ENCODE results near the gene SPSB1. TPM values are rescaled to one million over a fixed set of nuclear protein-coding genes. Genes with fewer than 3 reads are reported as not detected.

The SPSB1 gene
- total and polyA plus RNA-seq, 8 donors, result 2.3 to 28.7 (median 14.9) TPM

- Histone ChIP-seq H3K36me3 (peaks cover 0 to 6% (median 0%) of the 10 kb centered on the region in 4 donors), H3K9me3 (no peaks in the 10 kb centered on the region), H3K4me3 (no peak overlapping the region), H3K27me3 (no peaks in the 10 kb centered on the region), H3K27ac (peak overlapping the region in 4 of 5 donors; percentile 84 to 89 (median 86)), H3K4me1 (peaks cover 52 to 89% (median 66%) of the 10 kb centered on the region in 4 donors)
- no peak for DNase-seq
- intact Hi-C loops (cut with DNase I; ENCODE audit: low total_unique reads), result no loop called here
- 80 to 88% (median 87%) methylated on average over 7 of the region's 7 CpGs for whole genome bisulfite sequencing, 5 donors
- TF ChIP-seq EP300 (IDR thresholded peaks at IDR 0.05), result no peak
- TF ChIP-seq POLR2A (IDR thresholded peaks at IDR 0.05), result no peak
- TF ChIP-seq CTCF (IDR thresholded peaks at IDR 0.05), result no peak
- no peak for TF ChIP-seq POLR2AphosphoS5 (IDR thresholded peaks at IDR 0.05)
Measured at GRCh38 chr1:9374748-9375341, 82.2 kb downstream of the SPSB1 start.

DNA sequence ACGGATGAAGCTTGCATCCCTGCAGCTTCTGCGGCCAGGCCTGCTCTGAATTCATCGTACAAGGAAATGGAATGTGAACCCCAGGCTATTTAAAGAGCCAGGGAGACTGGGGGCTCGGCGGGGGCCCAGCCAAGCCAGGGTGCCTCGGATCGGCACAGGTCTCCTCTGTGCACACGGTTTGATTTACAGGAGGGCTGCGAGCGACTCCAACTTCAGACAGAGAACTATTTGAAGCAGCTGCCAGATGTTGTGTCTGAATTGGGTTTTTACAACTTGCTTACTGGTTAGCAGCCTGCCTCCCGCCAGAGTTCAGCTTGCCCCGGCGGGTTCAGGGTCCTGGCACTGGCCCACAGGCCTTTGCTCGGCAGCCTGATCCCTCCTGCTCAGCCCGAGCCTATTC, 83.2 kb downstream of the SPSB1 start:
- Histone ChIP-seq H3K4me1 (peaks cover 51 to 80% (median 62%) of the 10 kb centered on the region in 4 donors), H3K4me3 (no peak overlapping the region), H3K36me3 (no peaks in the 10 kb centered on the region), H3K27me3 (no peaks in the 10 kb centered on the region), H3K27ac (peak overlapping the region; percentile 37 to 89 (median 85)), H3K9me3 (no peaks in the 10 kb centered on the region)
- TF ChIP-seq POLR2AphosphoS5 (IDR thresholded peaks at IDR 0.05) (no peak), POLR2A (IDR thresholded peaks at IDR 0.05) (no peak), CTCF (IDR thresholded peaks at IDR 0.05) (no peak), EP300 (IDR thresholded peaks at IDR 0.05) (no peak)
- intact Hi-C loops (cut with DNase I; ENCODE audit: low total_unique reads), result no loop called here
- WGBS, 5 donors, result 47 to 83% (median 74%) methylated on average over 15 of the region's 15 CpGs
- DNase-seq, result no peak

- DNase-seq, result no peak
- no peaks in the 10 kb centered on the region for H3K36me3 ChIP-seq
- peaks cover 46 to 75% (median 57%) of the 10 kb centered on the region in 4 donors for H3K4me1 ChIP-seq
- H3K4me3 ChIP-seq, result no peak overlapping the region
- no peaks in the 10 kb centered on the region for H3K27me3 ChIP-seq
- WGBS, 5 donors, result 73 to 78% (median 76%) methylated on average over 3 to 5 of the region's 5 CpGs
- intact Hi-C loops (cut with DNase I; ENCODE audit: low total_unique reads), result no loop called here
- no peaks in the 10 kb centered on the region for H3K9me3 ChIP-seq
- peak overlapping the region; percentile 37 to 89 (median 85) for H3K27ac ChIP-seq
- TF ChIP-seq CTCF (IDR thresholded peaks at IDR 0.05) (no peak), POLR2AphosphoS5 (IDR thresholded peaks at IDR 0.05) (no peak), POLR2A (IDR thresholded peaks at IDR 0.05) (no peak), EP300 (IDR thresholded peaks at IDR 0.05) (no peak)
Measured at GRCh38 chr1:9376430-9376829, 83.7 kb downstream of the SPSB1 start.

DNA sequence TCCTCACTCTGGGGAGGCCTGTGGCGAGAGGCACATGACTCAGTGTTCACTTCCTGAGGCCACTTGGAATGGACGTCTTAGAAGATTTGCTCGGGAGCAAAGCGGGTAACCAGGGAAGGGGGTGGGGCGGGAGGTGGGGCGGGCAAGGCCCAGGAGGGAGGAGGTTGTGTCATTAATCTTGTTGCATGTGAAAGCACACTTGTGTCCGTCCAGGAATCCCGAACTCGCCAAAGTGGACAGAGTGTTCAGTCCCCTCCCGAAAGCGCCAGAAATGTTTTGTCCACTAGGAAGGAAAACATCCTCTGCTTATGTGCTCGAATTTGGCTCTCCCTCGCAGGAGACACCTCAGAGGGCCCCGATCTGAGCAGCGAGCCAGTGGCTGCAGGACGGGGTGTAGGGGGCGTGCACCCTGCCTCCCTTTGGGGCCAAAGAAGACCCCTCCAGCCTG, 84.2 kb downstream of the SPSB1 start:
- H3K4me1 ChIP-seq, result peaks cover 41 to 71% (median 52%) of the 10 kb centered on the region in 4 donors
- peak in 1 of 2 donors; percentile 51 for DNase-seq
- intact Hi-C loops (cut with DNase I; ENCODE audit: low total_unique reads), result no loop called here

More for the DNA sequence above, 84.2 kb downstream of the SPSB1 start:
- TF ChIP-seq EP300 (IDR thresholded peaks at IDR 0.05) (peak; percentile 96), POLR2AphosphoS5 (IDR thresholded peaks at IDR 0.05) (peak; percentile 71 to 90 (median 89)), CTCF (IDR thresholded peaks at IDR 0.05) (no peak), POLR2A (IDR thresholded peaks at IDR 0.05) (no peak)
- no peaks in the 10 kb centered on the region for H3K36me3 ChIP-seq
- WGBS, 5 donors, result 46 to 67% (median 55%) methylated on average over 15 to 17 of the region's 17 CpGs
- no peaks in the 10 kb centered on the region for H3K9me3 ChIP-seq
- H3K4me3 ChIP-seq, result no peak overlapping the region
- peak overlapping the region; percentile 2 to 89 (median 85) for H3K27ac ChIP-seq
- no peaks in the 10 kb centered on the region for H3K27me3 ChIP-seq

Data from stomach (tissue), 9 donors.